Stimulated activated CD4-positive, alpha-beta T cell treated with anti-CD3 and anti-CD28 coated beads, TNF-alpha, amount 100 ng/mL, for 48 hours (primary cell): ENCODE data around the gene GRK4.
"Not testable (repeated sequence)": the region's sequence is repeated elsewhere in the genome, so short reads cannot be mapped to it uniquely, and the experiment has no call there.

ENCODE experiments used
- DNase-seq, 3 donors: peaks; one replicate each; pipeline ENCODE4 v3.0.0-alpha.2; 2020; ENCODE audit warnings: low read depth in 3 of 3

GRK4 gene

DNA sequence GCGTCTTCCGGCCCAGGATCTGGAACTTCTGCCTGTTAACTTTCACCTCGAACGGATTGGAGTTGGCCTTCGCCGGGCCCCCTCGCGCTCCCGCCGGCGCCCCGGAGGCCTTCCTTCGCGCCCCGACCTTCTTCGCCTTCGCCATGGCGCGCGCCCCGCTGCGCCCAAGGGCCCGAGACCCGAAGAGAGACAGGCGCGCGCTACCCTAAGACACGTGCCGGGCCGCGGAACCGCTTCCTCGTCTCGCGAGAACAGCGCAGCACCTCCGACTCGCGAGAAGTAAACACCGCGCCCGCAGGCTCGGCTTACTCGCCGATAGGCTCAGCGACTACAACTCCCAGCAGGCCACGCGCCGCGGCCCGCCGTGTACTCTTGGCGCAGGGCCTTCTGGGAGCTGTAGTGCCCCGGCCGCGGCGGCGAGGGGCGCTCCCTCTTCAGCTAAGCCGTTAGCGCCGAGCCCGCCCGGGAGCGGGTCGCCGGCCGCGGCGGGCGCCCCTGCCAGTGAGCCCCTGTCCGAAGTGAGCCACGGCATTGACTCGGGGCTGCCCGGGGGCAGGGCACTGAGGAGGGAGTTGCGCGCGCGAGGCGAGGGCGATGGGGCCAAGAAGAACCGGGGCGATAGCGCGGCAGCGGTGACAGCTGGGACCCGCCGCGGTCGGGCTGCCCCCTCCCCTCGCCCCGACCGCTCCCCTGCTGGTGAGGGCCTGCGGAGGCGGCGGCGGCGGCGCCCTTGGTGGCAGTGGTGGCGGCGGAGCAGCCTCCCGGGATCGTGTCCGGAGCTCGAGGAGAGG lies at the start of gene GRK4, which contains the start of gene NOP14:
GRK4 (plus strand) TSS at position 397 of the 791 bp plus-strand sequence. CDS start 500 bp downstream, outside the sequence.
NOP14 (minus strand) TSS at position 232 of the 791 bp plus-strand sequence; CDS start at position 145, 87 bp downstream.
- DNase-seq: peak; percentile 90 to 95 (median 95)

DNA sequence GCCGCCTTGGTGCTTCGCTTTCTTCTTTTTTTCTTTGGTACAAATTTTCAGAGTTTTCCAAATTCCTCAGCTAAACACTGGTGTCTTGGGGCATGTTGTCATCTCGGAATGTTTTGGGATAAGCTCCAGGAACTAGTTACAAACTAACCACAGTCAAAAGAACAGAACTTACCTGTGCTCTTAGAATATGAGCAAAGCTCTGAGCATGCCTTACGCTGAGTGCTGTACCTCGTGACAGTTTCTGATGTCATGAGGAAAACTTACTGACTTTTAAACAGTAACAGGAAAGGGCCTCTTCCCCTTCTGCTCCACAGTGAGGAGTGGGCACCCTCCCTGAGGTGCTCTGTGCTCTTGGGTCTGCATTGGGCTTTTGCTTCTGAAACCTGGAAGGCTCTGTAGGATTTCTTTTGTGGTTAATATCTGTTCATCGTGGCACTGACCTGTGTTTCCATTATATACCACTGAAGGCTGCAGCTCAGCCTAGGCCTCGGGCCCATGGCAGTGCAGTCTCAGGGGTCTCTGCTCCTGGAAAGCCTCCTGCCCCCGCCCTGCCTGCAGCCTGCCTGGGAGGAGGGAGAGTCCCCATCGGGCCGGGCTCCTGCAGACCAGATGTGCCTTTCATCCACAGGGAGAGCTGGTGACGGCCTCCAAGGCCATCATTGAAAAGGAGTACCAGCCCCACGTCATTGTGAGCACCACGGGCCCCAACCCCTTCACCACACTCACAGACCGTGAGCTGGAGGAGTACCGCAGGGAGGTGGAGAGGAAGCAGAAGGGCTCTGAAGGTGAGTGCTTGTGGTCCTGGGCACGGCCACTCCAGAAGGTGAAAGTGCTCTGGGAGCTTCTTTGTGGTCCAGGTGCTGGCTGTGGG lies 48.9 kb upstream of the GRK4 start:
- no peak for DNase-seq

DNA sequence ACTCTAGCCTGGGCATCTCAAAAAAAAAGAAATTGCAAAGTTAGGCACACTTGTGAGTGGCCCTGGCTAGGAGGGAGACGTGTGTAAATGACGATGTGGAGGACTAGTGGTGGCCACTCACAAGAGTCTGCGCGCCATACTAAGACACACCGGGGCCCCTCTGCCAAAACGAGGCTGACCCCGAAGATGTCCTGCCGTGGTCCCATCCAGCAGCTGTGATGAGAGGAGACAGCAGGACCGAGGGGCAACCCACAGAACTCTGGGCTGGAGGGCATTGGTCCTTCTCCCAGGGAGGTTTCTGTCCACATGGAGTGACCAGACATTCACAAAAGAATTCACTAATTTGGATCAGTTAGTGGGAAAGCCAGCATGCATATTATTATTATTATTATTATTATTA lies 47.6 kb upstream of the GRK4 start:
- DNase-seq: no peak

DNA sequence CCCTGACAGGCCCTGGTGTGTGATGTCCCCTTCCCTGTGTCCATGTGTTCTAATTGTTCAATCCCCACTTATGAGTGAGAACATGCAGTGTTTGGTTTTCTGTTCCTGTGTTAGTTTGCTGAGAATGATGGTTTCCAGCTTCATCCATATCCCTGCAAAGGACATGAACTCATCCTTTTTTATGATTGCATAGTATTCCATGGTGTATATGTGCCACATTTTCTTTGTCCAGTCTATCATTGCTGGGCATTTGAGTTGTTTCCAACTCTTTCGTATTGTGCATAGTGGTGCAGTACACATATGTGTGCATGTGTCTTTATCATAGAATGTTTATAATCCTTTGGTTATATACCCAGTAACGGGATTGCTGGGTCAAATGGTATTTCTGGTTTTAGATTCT lies 46.7 kb upstream of the GRK4 start:
- not testable (repeated sequence) for DNase-seq

DNA sequence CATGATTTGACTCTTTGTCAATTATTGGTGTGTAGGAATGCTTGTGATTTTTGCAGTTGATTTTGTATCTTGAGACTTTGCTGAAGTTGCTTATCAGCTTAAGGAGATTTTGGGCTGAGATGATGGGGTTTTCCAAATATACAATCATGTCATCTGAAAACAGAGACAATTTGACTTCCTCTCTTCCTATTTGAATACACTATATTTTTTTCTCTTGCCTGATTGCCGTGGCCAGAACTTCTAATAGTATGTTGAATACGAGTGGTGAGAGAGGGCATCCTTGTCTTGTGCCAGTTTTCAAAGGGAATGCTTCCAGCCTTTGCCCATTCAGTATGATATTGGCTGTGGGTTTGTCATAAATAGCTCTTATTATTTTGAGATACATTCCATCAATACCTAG lies 45.1 kb upstream of the GRK4 start:
- DNase-seq: not testable (repeated sequence)

DNA sequence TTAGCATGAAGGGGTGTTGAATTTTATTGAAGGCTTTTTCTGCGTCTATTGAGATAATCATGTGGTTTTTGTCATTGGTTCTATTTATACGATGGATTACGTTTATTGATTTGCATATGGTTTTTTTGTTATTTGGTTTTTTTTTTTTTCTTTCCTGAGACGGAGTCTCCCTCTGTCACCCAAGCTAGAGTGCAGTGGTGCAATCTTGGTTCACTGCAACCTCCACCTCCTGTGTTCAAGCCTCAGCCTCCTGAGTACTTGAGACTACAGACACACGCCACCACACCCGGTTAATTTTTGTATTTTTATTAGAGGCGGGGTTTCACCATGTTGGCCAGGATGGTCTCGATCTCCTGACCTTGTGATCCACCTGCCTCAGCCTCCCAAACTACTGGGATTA lies 44.7 kb upstream of the GRK4 start:
- not testable (repeated sequence) for DNase-seq

DNA sequence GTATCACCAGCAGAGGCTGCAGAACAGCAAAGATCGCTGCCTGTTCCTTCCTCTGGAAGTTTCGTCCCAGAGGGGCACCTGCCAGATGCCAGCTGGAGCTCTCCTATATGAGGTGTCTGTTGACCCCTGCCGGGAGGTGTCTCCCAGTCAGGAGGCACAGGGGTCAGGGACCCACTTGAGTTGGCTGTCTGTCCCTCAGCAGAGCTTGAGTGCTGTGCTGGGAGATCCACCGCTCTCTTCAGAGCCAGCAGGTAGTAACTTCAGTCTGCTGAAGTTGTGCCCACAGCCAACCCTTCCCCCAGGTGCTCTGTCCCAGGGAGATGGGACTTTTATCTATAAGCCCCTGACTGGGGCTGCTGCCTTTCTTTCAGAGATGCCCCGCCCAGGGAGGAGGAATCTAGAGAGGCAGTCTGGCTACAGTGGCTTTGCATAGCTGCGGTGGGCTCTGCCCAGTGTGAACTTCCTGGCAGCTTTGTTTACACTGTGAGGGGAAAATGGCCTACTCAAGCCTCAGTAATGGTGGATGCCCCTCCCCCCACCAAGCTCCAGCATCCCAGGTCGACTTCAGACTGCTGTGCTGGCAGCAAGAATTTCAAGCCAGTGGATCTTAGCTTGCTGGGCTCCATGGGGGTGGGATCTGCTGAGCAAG lies 40.8 kb upstream of the GRK4 start:
- DNase-seq: not testable (repeated sequence)

DNA sequence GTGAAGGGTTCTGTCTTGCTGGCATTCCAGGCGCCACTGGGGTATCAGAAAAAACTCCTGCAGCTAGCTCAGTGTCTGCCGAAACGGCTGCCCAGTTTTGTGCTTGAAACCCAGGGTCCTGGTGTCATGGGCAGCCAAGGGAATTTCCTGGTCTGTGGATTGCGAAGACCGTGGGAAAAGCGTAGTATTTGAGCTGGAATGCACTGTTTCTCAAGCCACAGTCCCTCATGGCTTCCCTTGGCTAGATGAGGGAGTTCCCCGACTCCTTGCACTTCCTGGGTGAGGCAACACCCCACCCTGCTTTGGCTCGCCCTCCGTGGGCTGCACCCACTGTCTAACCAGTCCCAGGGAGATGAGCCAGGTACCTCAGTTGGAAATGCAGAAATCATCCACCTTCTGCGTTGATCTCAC lies 40.2 kb upstream of the GRK4 start:
- DNase-seq: no peak

DNA sequence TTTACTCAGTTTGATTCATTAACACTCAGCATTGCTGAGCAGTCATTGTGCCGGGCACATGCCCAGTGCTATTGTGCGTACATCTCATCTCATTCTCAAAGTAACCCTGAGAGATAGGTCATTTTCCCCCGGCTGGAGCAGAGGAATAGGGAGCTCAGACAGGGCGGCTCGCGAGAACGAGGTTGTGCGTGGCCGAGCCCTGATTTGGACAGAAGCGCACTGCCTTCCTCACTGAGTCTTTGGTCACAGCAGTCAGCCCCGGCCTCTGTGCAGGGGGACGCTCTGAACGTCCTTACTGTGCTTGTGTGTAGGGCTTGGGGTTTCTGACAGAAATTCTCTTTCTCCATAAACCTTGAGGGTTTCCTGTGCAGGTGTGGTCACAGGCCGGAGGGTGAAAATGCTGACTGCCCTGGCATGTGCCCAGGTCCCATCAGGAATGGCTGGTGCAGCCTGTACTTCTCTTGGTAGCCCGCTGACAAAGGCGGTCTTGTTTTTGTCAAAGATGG lies 39.6 kb upstream of the GRK4 start:
- no peak for DNase-seq

DNA sequence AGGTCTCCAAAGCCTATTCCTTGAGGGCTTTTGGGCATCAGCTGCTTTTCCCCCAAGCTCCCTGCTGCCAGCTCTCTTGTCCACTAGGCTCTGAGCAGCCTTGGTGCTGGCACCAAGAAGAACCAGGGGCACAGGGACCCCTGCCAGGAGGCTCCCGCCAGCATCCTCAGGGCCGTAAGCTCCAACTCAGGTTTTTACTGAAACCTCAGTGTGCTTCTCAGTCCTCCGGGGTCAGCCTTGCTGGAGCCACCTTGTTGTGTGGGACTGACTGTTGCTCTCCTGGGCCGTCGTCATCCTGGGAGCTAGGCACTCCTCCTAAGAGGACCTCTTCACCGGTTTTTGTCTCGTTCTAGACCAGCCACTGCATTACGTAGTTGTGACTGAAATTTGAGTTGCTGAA lies 39.1 kb upstream of the GRK4 start:
- DNase-seq: no peak

DNA sequence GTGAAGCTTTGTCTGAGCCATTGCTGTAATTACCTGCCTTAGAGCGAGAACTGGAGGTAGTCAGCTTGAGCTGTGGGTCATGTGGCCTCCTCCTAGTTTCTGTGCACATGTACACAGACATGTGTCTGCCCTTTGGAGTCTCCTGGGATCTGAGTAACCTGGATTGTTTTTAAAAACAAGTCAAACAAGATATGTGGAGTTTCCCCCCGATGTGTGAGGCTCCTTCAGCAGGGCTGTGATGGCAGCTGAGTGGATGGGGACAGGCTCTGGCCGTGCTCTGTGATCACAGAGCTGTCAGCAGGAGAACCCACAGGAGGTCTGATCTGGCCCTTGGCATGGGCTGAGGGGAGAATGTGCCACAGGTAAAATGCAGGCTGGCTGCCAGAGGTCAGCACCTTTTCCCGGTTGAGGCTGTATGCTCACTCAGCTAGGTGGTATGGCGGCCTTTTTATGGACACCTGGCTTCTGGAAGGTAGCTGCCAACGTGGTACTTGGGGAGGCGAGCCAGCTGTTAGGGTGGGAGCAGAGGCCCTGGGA lies 38.5 kb upstream of the GRK4 start:
- no peak for DNase-seq

DNA sequence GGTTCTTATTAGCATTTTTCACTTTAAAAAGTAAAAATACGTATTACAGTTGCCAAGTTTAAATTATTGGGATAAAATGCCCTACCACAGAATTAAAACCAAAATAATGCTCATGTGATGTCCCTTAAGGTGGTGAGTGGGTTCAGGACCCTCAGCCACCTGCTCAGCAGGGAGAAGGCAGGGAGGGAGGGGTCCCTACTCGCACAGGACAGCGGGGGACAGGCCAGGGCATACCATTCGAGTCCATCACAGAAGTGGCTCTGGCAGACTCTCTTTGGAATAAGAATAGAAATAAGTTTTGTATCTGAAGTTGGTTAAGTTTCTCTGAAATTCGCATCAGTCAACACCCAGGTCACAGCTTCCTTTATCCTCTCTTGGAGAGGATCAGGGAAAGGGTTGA lies 37.9 kb upstream of the GRK4 start:
- DNase-seq: no peak

DNA sequence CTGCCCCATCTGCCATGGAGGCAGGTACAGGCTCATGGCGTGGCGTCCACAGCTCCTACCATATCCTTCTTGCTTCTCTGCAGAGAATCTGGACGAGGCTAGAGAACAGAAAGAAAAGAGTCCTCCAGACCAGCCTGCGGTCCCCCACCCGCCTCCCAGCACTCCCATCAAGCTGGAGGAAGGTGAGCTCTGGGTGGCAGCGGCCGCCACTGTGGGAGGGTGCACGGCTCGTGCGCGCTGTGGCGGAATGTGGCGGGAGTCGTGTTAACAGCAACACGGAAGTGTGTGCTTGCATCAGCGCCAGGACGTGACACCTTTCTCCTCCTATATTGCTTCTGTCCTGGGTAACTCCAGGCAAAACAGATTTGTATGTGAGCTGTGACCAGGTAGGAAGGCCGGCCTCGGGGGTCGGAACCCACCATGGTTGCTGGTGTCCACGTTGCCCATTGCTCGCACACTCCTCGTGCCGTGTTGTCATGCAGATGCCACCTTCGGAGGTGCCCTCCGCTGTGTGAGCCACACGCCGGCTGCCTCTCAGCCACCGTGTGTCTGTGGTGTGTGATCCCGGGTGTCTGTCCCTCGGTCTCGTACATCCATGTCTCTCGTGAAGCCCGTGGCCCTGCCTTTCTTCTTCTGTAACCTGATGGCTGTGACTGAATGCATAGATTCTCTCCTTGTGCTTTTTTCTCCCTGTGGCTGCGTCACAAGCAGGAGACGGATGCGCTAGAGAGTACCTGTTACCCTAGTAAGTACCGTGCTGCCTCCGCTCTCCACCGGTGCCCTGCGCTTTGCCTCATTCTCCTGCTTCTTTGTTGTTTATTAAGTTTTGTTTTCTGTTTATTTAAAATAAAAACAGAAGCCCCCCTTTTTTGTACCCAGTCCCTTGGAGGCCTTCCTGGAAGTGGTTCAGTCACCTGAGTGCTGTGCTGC lies 37.2 kb upstream of the GRK4 start:
- DNase-seq: no peak

DNA sequence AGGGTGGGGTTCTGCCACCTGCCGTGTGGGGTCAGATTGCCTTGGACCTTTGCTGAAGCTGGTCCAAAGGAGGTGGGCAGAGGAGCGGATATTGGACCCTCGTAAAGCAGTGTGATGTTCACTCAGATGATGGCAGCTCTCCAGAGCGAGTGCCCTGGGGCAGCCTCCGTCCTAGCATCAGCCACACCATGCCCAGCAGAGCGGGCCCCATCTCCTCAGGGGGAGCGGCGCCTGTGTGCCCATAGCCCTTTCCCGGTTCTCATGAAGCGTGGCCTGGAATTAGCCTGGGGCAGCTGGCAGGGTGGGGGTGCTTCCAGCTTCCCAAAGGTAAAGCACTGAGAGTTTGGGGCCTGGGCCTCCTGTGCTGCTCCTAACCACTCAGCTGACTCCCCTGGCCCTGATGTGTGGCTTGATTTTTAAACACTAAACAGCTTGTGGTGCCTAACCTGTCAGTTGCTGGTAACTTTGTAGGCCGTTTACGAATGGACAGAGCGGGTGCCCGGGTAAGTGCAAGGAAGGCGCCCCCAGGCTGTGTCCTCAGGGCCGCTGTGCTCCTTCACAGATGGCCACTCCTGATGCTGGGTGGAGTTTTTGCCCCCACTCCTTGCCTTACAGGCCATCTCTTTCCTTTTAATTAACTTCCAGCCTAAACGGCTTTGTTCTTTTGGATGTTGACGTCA lies 36.2 kb upstream of the GRK4 start:
- DNase-seq: no peak

DNA sequence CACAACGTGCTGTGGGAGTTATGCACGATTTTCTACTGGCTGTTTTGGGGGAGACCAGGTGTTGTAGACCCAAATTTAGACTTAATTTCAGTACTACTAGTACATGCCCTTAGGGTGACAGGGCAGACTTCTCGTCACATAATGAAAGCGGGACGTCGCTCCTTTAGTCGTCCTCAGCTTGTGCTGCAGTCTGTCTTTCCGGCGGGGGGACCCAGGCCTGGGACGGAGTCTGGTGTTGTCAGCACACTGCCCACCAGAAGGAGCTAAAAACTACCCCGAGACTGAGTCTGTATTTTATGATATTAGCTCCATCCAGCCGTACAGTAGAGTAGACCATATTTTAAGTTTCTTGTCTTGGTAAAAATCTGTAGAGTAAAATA lies 35.7 kb upstream of the GRK4 start:
- DNase-seq: no peak

DNA sequence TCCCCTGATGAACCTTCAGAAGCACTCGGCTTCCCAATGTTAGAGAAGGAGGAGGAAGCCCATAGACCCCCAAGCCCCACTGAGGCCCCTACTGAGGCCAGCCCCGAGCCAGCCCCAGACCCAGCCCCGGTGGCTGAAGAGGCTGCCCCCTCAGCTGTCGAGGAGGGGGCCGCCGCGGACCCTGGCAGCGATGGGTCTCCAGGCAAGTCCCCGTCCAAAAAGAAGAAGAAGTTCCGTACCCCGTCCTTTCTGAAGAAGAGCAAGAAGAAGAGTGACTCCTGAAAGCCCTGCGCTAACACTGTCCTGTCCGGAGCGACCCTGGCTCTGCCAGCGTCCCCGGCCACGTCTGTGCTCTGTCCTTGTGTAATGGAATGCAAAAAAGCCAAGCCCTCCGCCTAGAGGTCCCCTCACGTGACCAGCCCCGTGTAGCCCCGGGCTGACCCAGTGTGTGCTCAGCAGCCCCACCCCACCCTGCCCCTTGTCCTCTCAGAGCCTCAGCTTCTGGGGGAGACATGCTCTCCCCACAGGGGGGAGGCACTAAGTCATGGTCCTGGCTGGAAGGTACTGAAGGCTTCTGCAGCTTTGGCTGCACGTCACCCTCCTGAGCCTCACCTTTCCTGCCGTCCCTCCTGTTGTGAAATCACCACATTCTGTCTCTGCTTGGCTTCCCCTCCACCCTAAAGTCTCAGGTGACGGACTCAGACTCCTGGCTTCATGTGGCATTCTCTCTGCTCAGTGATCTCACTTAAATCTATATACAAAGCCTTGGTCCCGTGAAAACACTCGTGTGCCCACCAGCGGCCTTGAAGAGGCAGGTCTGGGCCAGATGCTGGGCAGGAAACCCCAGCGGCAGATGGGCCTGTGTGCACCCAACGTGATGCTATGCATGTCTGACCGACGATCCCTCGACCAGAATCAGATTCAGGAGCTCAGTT lies 34.9 kb upstream of the GRK4 start:
- DNase-seq: no peak

DNA sequence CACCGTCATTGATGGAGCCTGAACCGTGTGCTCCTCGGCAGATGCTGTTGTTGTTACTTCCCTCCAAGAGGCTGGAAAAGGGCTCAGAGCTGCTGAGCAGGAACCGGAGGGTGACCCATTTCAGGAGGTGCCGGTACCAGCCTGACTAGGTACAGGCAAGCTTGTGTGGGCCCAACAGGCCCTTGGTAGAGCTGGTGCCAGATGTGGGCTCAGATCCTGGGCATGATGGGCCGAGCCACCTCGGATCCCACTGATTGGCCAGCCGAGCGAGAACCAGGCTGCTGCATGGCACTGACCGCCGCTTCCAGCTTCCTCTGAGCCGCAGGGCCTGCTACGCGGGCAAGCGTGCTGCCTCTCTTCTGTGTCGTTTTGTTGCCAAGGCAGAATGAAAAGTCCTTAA lies 33.9 kb upstream of the GRK4 start:
- no peak for DNase-seq

DNA sequence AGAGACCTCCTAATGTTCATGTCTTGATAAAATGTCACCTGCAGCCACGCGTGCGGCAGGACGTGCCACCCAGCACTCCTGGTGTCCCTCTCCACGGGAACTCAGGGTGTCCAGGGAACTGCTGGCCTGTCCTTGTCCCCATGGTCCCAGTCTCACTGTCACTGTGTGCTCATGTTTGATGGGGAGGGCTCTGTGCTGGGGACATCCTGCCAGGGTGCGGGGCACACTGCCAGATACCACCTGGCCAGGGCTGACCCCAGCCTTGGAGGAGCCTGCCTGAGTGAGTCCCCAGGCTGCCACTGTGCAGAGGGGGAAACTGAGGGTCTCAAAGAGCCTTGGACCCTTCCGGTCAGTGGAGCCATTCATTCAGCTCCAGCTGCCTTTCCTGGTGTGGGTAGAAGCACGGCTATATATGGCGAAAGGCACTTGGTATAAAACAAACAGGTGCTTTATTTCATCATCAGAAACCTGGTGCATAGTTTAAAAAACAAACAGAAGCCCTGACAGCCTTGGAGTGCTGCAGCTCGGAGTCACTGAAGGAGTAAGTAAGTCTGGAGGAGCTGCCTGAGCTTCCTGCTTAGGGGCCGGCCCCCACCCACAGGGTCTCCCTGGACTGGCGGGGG lies 33.1 kb upstream of the GRK4 start:
- DNase-seq: no peak
